22Rv1 (cell line): ENCODE data around the gene ELF4.

Experiments
- H3K27ac ChIP-seq: fragments of 450-650 bp; 2 replicates; pipeline ENCODE4 v1.5.1; 2017
- ZFX ChIP-seq: fragments of 450-650 bp; IDR thresholded peaks from 2 replicates; pipeline ENCODE4 v1.6.1; 2017; ENCODE audit warnings: antibody characterized with exemption, borderline replicate concordance
- TF ChIP-seq, protein P1 (sequence below): fragments of 450-650 bp; IDR thresholded peaks from 2 replicates; pipeline ENCODE4 v1.5.1; 2017; ENCODE audit warnings: mild to moderate bottlenecking

The ELF4 gene

GRCh38 chrX:130082244-130083106 is 27.8 kb downstream of the ELF4 start:
- H3K27ac ChIP-seq = no peak overlapping the region
- TF ChIP-seq, protein P1, sequence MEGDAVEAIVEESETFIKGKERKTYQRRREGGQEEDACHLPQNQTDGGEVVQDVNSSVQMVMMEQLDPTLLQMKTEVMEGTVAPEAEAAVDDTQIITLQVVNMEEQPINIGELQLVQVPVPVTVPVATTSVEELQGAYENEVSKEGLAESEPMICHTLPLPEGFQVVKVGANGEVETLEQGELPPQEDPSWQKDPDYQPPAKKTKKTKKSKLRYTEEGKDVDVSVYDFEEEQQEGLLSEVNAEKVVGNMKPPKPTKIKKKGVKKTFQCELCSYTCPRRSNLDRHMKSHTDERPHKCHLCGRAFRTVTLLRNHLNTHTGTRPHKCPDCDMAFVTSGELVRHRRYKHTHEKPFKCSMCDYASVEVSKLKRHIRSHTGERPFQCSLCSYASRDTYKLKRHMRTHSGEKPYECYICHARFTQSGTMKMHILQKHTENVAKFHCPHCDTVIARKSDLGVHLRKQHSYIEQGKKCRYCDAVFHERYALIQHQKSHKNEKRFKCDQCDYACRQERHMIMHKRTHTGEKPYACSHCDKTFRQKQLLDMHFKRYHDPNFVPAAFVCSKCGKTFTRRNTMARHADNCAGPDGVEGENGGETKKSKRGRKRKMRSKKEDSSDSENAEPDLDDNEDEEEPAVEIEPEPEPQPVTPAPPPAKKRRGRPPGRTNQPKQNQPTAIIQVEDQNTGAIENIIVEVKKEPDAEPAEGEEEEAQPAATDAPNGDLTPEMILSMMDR = no peak
- TF ChIP-seq ZFX = no peak

DNA sequence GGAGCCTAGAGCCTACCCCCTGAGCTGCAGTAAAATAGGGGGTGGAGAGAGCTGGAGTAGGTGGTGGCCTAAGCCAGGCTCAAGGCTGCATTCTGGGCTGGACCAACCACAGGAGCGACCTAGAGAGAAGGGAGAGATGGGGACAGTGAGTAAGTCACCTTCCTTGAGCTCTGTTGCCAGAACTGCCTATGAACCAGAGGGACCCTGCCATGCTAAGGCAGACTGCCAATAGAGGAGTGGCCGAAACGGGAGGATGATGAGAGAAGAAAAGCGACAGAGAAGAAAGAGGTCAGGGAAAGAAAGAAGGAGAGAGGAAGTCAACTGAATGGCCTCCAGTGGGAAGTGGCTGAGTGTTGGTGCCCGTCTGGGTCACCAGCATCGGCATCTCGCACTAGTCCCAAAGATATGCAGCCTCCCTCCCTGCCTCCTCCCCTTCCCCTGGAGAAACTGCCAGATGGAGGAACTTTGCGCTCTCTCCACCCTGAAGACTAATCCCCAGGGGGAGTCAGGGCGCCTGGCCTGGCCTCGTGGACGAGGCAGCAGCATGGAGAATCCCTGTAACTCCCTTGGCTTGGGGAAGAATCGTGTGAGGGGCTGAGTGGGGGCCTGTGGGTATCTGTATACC is 28.8 kb downstream of the ELF4 start:
- H3K27ac ChIP-seq = no peak overlapping the region
- TF ChIP-seq ZFX = no peak
- TF ChIP-seq, protein P1 = no peak

GRCh38 chrX:130080791-130081367 is 29.4 kb downstream of the ELF4 start:
- TF ChIP-seq, protein P1 = no peak
- no peak for TF ChIP-seq ZFX
- no peak overlapping the region for H3K27ac ChIP-seq

GRCh38 chrX:130079824-130080406 is 30.4 kb downstream of the ELF4 start:
- TF ChIP-seq, protein P1 = peak; percentile 79
- no peak for TF ChIP-seq ZFX

DNA sequence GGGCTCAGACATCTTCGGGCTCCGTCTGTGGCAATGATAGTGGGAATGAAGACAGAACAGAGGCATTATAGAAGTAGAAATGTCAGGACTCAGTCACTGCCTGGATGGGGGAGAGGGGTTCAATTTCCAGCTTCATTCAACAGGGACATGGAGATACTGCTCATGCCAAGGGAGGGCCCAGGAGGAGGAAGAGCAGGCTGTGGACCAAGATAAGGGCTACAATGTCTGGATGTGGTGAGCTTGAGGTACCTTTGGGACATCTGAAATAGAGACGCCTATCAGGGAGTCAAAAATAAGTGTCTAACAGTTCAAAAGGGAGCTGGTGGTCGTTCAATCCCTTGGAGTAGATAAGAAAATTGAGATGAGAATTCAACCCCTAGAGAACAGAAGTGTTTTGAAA is 34.5 kb downstream of the ELF4 start:
- TF ChIP-seq, protein P1 = no peak
- TF ChIP-seq ZFX = no peak
- no peak overlapping the region for H3K27ac ChIP-seq

More at GRCh38 chrX:130079824-130080406, 30.4 kb downstream of the ELF4 start:
- H3K27ac ChIP-seq = no peak overlapping the region

DNA sequence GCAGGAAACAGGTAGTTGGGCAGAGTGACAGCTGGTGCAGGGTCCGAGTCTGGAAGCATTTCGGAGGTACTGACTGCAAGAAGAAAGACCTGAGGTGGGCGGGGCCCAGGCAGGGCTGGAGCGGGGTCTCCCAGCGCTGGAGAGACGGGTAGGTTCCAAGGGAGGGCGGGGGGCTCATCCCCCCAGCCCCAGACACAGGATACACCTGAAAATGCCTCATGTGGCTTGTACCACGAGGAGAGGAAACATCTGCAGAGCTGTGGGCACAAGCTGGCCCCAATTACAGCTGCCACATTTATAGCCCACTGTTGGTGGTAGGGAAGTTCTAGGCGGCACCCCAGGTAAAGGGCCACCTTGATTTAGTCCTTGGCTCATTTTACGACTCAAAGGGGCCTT is 38.0 kb downstream of the ELF4 start:
- no peak overlapping the region for H3K27ac ChIP-seq
- TF ChIP-seq, protein P1 = no peak
- no peak for TF ChIP-seq ZFX
